ENCODE results near the gene TSEN2. TPM values are rescaled to one million over a fixed set of nuclear protein-coding genes. Genes with fewer than 3 reads are reported as not detected.
A peak's percentile ranks its signal among the peaks of the same experiment; 100 is the strongest.

Gene TSEN2
- total and polyA plus RNA-seq, 2 of the 13 experiments (the other 11 are each of a cell fraction or from before 2014, with no cell fraction given) = 11.0 to 17.3 TPM

- POLR2A ChIA-PET = no interaction called here
- ATAC-seq (no peak), DNase-seq (ENCODE audit: low spot score) (no peak), FAIRE-seq (no peak)
- 93% methylated on average over 4 of the region's 4 CpGs for WGBS (ENCODE audit: low lambda C conversion rate)
- Histone ChIP-seq H2AFZ (ENCODE audit: low read length) (no peak overlapping the region), H3K9me3 (ENCODE audit: low read length) (no peaks in the 10 kb centered on the region), H3K4me2 (ENCODE audit: low read depth, low read length) (peak overlapping the region; percentile 8; the same call in 1 of the 2 replicates), H3K27me3 (ENCODE audit: control insufficient read depth in 1 of 2, insufficient read depth in 2 of 2, low read length in 2 of 2) (no peaks in the 10 kb centered on the region), H3K9ac (ENCODE audit: insufficient read depth, low read depth, low read length) (no peak overlapping the region), H3K79me2 (ENCODE audit: insufficient read depth, low read length) (peaks cover 17% of the 10 kb centered on the region), H3K4me1 (ENCODE audit: insufficient read depth, low read length) (peaks cover 38% of the 10 kb centered on the region), H3K36me3 (replicated peaks in 1 of 2; ENCODE audit: control insufficient read depth in 1 of 2, insufficient read depth in 2 of 2, low read length in 2 of 2) (peaks cover 2 to 14% of the 10 kb centered on the region in 2 experiments; a peak in 4 of 5 replicates), H3K27ac (ENCODE audit: extremely low read length, insufficient read depth, low read length) (no peak overlapping the region), H4K20me1 (ENCODE audit: insufficient read depth, low read length) (no peaks in the 10 kb centered on the region), H3K4me3 (replicated peaks in 1 of 3; ENCODE audit: insufficient read depth in 1 of 3, low read depth in 2 of 3, low read length in 3 of 3) (no peak overlapping the region)
- intact Hi-C loops (cut with micrococcal nuclease; ENCODE audit: unreplicated experiment) = loop anchor here (10.0 kb wide), 1 partner anchor 171 kb away; no protein-coding TSS in a partner anchor
- CTCF ChIA-PET (ENCODE audit: low intra/inter-chr PET ratio, low total read pairs) = no interaction called here
- TF ChIP-seq TBX2 (CRISPR knock-in tag; IDR thresholded peaks at IDR 0.05; ENCODE audit: borderline replicate concordance) (no peak), KLF15 (CRISPR knock-in tag; IDR thresholded peaks at IDR 0.05; ENCODE audit: borderline replicate concordance) (no peak), MXD1 (CRISPR knock-in tag; IDR thresholded peaks at IDR 0.05) (no peak), RXRB (CRISPR knock-in tag; IDR thresholded peaks at IDR 0.05; ENCODE audit: borderline replicate concordance) (no peak), ZNF451 (CRISPR knock-in tag; IDR thresholded peaks at IDR 0.05) (no peak), THRA (CRISPR knock-in tag; IDR thresholded peaks at IDR 0.05; ENCODE audit: borderline replicate concordance) (no peak), ZBTB44 (CRISPR knock-in tag; IDR thresholded peaks at IDR 0.05) (no peak)
- in situ Hi-C loops (cut with HindIII; ENCODE audit: extremely low pct_ligation_motif_present, low pct_unique_long_range_greater_than_20kb) = no loop called here
- no TSS peak for BruUV-seq (replicated peaks)
Observed at GRCh38 chr3:12486001-12486400, 1.7 kb downstream of the TSEN2 start.
